Gastrocnemius medialis (tissue), 4 donors: ENCODE results near the gene DZIP3.

ENCODE experiments used
- POLR2A ChIP-seq, 2 donors: fragments of 450-650 bp; IDR thresholded peaks; one replicate each; pipeline ENCODE4 v1.6.1; 2017; ENCODE audit warnings: antibody characterized with exemption in 2 of 2, mild to moderate bottlenecking in 2 of 2, moderate library complexity in 2 of 2
- TF ChIP-seq, protein P1 (sequence below), 5 experiments: fragments of 450-650 bp in 3 of 5; fragments of 200-600 bp in 2 of 5; sonication (generic) in 2 of 5; IDR thresholded peaks in 4 of 5; conservative IDR thresholded peaks in 1 of 5; 1 replicate in 4 of 5; 2 replicates in 1 of 5; pipeline ENCODE4 v1.5.1; 2016 to 2019; ENCODE audit warnings: antibody characterized with exemption in 5 of 5, mild to moderate bottlenecking in 3 of 5, moderate library complexity in 3 of 5

DNA sequence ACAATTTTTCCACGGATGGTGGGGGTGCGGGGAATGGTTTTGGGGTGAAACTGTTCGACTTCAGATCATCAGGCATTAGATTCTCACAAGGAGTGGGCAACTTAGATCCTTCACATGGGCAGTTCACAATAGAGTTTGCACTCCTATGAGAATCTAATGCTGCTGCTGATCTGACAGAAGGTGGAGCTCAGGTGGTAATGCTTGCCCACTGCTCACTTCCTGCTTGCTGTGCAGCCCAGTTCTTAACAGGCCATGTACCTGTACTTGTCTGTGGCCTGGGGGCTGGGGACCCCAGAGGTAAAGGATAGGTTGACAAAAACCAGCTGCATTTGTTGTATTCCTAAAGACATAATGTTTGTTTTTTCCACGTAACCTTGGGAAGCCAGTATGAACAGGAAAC, 16.0 kb downstream of the DZIP3 start:
- TF ChIP-seq, protein P1, sequence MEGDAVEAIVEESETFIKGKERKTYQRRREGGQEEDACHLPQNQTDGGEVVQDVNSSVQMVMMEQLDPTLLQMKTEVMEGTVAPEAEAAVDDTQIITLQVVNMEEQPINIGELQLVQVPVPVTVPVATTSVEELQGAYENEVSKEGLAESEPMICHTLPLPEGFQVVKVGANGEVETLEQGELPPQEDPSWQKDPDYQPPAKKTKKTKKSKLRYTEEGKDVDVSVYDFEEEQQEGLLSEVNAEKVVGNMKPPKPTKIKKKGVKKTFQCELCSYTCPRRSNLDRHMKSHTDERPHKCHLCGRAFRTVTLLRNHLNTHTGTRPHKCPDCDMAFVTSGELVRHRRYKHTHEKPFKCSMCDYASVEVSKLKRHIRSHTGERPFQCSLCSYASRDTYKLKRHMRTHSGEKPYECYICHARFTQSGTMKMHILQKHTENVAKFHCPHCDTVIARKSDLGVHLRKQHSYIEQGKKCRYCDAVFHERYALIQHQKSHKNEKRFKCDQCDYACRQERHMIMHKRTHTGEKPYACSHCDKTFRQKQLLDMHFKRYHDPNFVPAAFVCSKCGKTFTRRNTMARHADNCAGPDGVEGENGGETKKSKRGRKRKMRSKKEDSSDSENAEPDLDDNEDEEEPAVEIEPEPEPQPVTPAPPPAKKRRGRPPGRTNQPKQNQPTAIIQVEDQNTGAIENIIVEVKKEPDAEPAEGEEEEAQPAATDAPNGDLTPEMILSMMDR (IDR thresholded peaks at IDR 0.05 in 4 of 5, conservative IDR thresholded peaks at IDR 0.05 in 1 of 5), result no peak
- TF ChIP-seq POLR2A (IDR thresholded peaks at IDR 0.05), result no peak
